Glutamatergic neuron (in vitro differentiated cells): Measurements from ENCODE around the gene TATDN2. TPM values are rescaled to one million over a fixed set of nuclear protein-coding genes. Genes with fewer than 3 reads are reported as not detected.

Experiments
- DNase-seq: peaks from one replicate; pipeline ENCODE4 v3.0.0; 2022
- H3K27ac Mint-ChIP-seq: one replicate; pipeline ENCODE4 v1.8.0; 2020; ENCODE audit warnings: mild to moderate bottlenecking, mixed read lengths, inconsistent platforms; ENCODE audit not compliant: unreplicated experiment
- H3K27me3 Mint-ChIP-seq: one replicate; pipeline ENCODE4 v1.8.0; 2020; ENCODE audit warnings: mild to moderate bottlenecking, moderate library complexity, mixed read lengths, inconsistent platforms; ENCODE audit not compliant: unreplicated experiment
- H3K36me3 Mint-ChIP-seq: one replicate; pipeline ENCODE4 v1.8.0; 2020; ENCODE audit warnings: mild to moderate bottlenecking, mixed read lengths, inconsistent platforms; ENCODE audit not compliant: unreplicated experiment
- H3K4me1 Mint-ChIP-seq: one replicate; pipeline ENCODE4 v1.8.0; 2020; ENCODE audit warnings: mild to moderate bottlenecking, low read depth, mixed read lengths, inconsistent platforms; ENCODE audit not compliant: unreplicated experiment
- H3K4me3 Mint-ChIP-seq: one replicate; pipeline ENCODE4 v1.8.0; 2020; ENCODE audit warnings: mild to moderate bottlenecking, mixed read lengths, inconsistent platforms; ENCODE audit not compliant: unreplicated experiment
- H3K9me3 Mint-ChIP-seq: one replicate; pipeline ENCODE4 v1.8.0; 2020; ENCODE audit warnings: mild to moderate bottlenecking, moderate library complexity, mixed read lengths, inconsistent platforms; ENCODE audit not compliant: unreplicated experiment
- CTCF ChIP-seq: fragments of 200-600 bp; sonication (generic); IDR thresholded peaks from one replicate; pipeline ENCODE4 v1.5.0; 2021; ENCODE audit not compliant: partially characterized antibody, unreplicated experiment
- total RNA-seq: library from RNA; stranded (reverse); fragmentation: NEBNext Ultra II Directional; extraction: Animal tissue kit (Norgen Biotek cat#: 25700); gene quantifications from one replicate; pipeline ENCODE4 v1.2.1, GENCODE V29; 2021; ENCODE audit not compliant: unreplicated experiment

TATDN2 gene
- total RNA-seq, 1 donor from 2014 or later = 24.7 TPM

GRCh38 chr3:10306156-10306555, 57.9 kb downstream of the TATDN2 start:
- Mint-ChIP-seq H3K4me1 (no peaks in the 10 kb centered on the region), H3K36me3 (peaks cover 3% of the 10 kb centered on the region), H3K27me3 (no peaks in the 10 kb centered on the region), H3K9me3 (no peaks in the 10 kb centered on the region), H3K27ac (no peak overlapping the region), H3K4me3 (no peak overlapping the region)
- no peak for DNase-seq
- TF ChIP-seq CTCF = no peak

- no peak for TF ChIP-seq CTCF
- DNase-seq = no peak
- Mint-ChIP-seq H3K27me3 (no peaks in the 10 kb centered on the region), H3K4me3 (no peak overlapping the region), H3K27ac (no peak overlapping the region), H3K9me3 (no peaks in the 10 kb centered on the region), H3K4me1 (no peaks in the 10 kb centered on the region), H3K36me3 (no peaks in the 10 kb centered on the region)
Observed at GRCh38 chr3:10308678-10309077, 60.4 kb downstream of the TATDN2 start.

GRCh38 chr3:10309736-10310135, 61.5 kb downstream of the TATDN2 start:
- H3K36me3 Mint-ChIP-seq = no peaks in the 10 kb centered on the region
- no peak overlapping the region for H3K27ac Mint-ChIP-seq
- no peak overlapping the region for H3K4me3 Mint-ChIP-seq
- TF ChIP-seq CTCF = no peak
- H3K4me1 Mint-ChIP-seq = no peaks in the 10 kb centered on the region
- H3K27me3 Mint-ChIP-seq = no peaks in the 10 kb centered on the region
- DNase-seq = no peak
- H3K9me3 Mint-ChIP-seq = no peaks in the 10 kb centered on the region

GRCh38 chr3:10310578-10310977, 62.3 kb downstream of the TATDN2 start:
- H3K27ac Mint-ChIP-seq = no peak overlapping the region
- H3K27me3 Mint-ChIP-seq = no peaks in the 10 kb centered on the region
- TF ChIP-seq CTCF = no peak
- no peak for DNase-seq
- no peaks in the 10 kb centered on the region for H3K9me3 Mint-ChIP-seq
- no peak overlapping the region for H3K4me3 Mint-ChIP-seq
- no peaks in the 10 kb centered on the region for H3K36me3 Mint-ChIP-seq
- no peaks in the 10 kb centered on the region for H3K4me1 Mint-ChIP-seq

- no peak for TF ChIP-seq CTCF
- DNase-seq = no peak
- H3K9me3 Mint-ChIP-seq = no peaks in the 10 kb centered on the region
- no peak overlapping the region for H3K4me3 Mint-ChIP-seq
- no peak overlapping the region for H3K27ac Mint-ChIP-seq
- H3K36me3 Mint-ChIP-seq = no peaks in the 10 kb centered on the region
- H3K4me1 Mint-ChIP-seq = no peaks in the 10 kb centered on the region
- H3K27me3 Mint-ChIP-seq = no peaks in the 10 kb centered on the region
Observed at GRCh38 chr3:10311710-10312109, 63.5 kb downstream of the TATDN2 start.
